Fibroblast of pulmonary artery (primary cell): ENCODE results near the gene STARD5.

Experiments
- DNase-seq: peaks from one replicate; pipeline ENCODE4 v3.0.0-alpha.2; 2010; ENCODE audit warnings: low read depth
- H3K4me3 ChIP-seq: replicated peaks from 2 replicates; pipeline ENCODE4 v1.5.1; 2011; ENCODE audit warnings: low read depth, mild to moderate bottlenecking, control low read depth, low read length, moderate library complexity
- TF ChIP-seq, protein P1 (sequence below): IDR thresholded peaks from 2 replicates; pipeline ENCODE4 v1.5.1; 2011; ENCODE audit warnings: mild to moderate bottlenecking, control low read depth, low read length, inconsistent platforms; ENCODE audit errors: missing control alignments

STARD5 gene

DNA sequence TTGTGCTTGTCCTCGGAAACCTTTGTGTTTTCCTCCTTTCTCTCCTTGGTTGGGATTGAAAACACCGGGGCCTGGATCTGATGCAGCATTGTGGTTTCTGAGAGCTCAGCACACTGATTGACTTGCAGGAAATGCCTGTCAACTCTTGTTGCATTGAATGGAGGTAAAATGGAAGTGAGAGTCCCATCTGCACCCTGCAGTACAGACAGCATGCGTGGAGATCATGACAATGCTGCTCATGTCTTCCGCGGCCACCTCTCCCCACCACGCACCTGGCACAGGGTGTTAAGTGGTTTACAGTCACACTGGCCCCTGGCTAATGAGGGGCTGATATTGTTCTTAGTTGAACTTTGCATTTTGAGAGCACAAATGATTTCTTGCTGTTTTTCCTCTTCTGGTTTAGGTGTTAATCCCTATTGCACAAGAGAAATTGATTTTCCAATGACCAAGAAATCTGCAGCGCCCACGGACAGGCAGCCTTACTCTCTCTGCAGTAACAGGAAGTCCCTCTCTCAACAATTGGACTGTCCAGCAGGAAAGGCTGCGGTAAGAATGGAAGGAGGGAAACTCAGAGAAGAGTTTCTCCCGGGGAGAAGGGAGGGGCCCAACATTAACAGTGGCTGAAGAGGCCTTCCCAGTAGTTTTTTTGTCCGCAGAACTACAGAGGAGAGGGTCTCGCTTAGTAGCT, 58.5 kb downstream of the STARD5 start:
- DNase-seq, result no peak
- TF ChIP-seq, protein P1, sequence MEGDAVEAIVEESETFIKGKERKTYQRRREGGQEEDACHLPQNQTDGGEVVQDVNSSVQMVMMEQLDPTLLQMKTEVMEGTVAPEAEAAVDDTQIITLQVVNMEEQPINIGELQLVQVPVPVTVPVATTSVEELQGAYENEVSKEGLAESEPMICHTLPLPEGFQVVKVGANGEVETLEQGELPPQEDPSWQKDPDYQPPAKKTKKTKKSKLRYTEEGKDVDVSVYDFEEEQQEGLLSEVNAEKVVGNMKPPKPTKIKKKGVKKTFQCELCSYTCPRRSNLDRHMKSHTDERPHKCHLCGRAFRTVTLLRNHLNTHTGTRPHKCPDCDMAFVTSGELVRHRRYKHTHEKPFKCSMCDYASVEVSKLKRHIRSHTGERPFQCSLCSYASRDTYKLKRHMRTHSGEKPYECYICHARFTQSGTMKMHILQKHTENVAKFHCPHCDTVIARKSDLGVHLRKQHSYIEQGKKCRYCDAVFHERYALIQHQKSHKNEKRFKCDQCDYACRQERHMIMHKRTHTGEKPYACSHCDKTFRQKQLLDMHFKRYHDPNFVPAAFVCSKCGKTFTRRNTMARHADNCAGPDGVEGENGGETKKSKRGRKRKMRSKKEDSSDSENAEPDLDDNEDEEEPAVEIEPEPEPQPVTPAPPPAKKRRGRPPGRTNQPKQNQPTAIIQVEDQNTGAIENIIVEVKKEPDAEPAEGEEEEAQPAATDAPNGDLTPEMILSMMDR, result no peak
- no peak overlapping the region for H3K4me3 ChIP-seq

DNA sequence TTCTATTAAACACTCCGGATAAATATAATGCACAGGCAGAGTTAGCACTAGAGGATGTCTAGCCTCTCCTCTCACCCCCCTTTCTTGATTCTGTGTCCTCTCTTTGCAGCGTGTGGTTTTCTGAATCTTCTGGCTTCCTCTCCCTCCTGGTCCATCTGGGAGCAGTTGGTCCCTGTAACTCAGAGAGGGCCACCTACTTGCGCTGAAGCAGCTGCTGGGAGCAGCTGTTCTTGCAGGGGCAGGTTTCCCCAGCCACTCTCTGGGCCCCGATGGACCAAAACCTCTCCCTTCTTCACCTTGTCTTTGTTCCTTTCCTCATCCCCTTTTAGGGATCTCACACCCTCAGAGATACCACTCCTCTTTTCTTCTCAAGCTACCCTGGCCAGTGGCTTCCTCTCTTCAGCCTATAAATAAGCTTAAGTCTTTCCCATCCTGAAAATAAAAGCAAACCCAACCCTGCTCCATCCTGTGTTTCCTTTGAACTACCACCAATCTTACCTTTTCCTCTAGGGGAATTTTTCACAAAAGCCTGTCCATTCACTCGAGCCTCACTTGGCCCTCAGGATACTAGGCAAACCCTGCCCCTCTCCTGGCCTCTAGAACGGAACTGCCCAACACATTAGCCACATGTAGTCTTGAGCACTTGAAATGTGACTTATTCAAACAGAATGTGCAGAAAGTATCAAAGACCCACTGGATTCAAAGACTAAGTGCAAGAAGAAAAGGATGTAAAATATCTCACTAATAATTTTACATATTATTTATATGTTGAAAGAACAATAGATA, 59.7 kb downstream of the STARD5 start:
- no peak for DNase-seq
- TF ChIP-seq, protein P1, result no peak

DNA sequence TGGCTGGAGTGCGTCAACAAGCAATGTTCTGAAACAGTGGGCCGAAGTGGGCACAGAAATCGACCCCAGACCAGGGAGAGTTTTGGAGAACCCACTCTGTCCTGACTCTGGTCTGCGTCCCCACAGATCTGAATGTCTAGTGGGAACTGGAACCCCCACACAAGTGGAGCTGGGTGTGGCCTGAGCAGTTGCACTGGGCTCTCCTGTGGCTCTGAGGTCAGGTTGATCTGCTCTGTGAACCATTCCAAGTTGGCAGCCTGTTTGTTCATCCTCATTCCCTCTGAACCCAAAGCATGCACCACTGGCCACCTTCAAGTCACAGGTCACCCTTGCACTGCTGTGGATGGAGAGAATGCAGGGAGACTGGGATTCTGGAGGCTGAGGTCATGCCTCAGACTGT, 60.5 kb downstream of the STARD5 start:
- TF ChIP-seq, protein P1, result no peak
- DNase-seq, result no peak
- no peak overlapping the region for H3K4me3 ChIP-seq

More for the DNA sequence above, 59.7 kb downstream of the STARD5 start:
- no peak overlapping the region for H3K4me3 ChIP-seq

DNA sequence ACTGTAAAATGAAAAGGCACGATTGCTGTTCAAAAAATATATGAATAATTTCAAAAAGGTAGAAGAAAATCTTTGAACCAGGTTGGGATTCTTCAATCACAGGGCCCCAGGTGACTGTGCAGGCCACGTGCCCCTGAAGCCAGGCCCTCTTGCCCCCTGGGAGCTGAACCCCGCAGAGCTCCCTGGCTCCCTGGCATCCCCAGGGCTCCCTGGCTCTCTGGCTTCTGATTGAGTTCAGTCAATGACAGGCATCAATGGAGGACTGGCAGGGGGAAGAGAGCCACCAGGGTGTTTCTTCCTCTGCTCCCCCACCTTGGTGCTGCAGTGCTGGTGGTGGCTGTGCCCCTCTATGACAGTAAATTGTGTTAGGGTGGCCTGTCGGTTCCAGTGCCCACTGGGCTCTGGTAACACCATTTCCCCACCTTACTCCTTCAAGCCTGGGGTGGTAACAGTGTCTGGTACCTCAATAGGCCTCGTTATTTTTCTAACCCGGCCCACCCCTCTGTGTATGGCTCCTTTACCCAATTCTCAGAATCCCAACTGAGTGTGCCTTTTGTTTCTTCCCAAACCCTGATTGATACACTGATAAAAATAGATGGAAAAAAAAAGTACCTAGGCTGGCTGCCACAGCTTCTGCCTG, 62.6 kb downstream of the STARD5 start:
- TF ChIP-seq, protein P1, result no peak
- H3K4me3 ChIP-seq, result no peak overlapping the region
- DNase-seq, result no peak

DNA sequence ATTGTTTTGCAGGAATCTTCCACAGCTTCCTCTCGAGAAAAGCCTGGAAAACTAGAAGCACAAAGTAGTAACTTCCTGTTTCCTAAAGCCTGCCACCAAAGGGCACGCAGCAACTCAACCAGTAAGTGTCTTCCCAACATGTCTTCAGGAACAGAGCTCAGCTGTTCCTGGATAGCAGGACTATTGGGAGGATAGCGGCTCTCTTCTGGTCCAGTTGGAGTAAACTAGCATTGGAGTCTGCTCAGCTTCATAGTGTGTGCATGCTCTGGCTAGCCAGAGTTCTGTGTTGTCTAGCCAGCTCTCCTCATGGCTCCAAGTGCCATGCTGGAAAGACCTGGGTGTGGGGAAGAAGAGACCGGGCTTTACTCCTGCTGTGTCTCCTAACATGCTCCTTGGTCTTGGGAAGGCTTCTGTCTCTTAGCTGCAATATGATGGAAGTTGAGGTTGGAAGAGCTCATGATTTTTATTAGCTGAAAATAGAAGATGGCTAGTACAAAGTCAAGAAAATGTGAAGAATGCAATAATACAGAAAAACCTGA, 64.1 kb downstream of the STARD5 start:
- no peak for DNase-seq
- H3K4me3 ChIP-seq, result no peak overlapping the region
- TF ChIP-seq, protein P1, result no peak
